ENCODE data around the gene BCAS4.

DNA sequence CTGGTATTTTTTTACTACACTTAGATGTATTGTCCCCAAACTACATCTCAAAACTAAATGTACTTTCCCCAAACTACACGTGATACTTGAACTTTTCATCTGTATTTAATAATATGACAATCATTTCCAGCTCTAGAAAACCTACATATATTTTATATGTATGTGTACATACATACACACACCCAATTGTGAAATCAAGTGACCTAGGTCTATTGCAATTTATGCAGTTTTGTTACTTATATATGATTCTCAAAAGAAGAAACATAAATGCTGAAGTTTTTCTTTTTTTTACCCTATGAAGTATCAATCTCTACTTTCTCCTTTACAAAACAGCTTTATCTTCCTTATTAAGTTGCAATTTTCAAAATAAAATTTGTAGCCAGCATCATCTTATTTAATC lies 131.7 kb downstream of the BCAS4 start:
- TF ChIP-seq CTCF (IDR thresholded peaks at IDR 0.05) (no peak), POLR2A (IDR thresholded peaks at IDR 0.05) (no peak)
